Neutrophil (primary cell): Measurements from ENCODE around the gene PTPN3.

Experiments
- H3K27ac ChIP-seq: fragments of 200-600 bp; sonication (generic); 2 replicates; pipeline ENCODE4 v1.5.1; 2016; ENCODE audit warnings: mild to moderate bottlenecking, moderate library complexity
- H3K27me3 ChIP-seq: fragments of 200-600 bp; sonication (generic); 2 replicates; pipeline ENCODE4 v1.6.0; 2016; ENCODE audit warnings: mild to moderate bottlenecking
- H3K36me3 ChIP-seq: fragments of 200-600 bp; sonication (generic); 2 replicates; pipeline ENCODE4 v1.5.1; 2017
- H3K4me1 ChIP-seq, 2 experiments: fragments of 200-600 bp in 1 of 2; sonication (generic) in 1 of 2; 1 replicate in 1 of 2; 2 replicates in 1 of 2; pipeline versions ENCODE4 v1.5.1 to v1.6.1; 2013 to 2016; ENCODE audit warnings: low read depth in 1 of 2, low read length in 1 of 2, mild to moderate bottlenecking in 1 of 2, moderate library complexity in 1 of 2; ENCODE audit not compliant: control insufficient read depth in 1 of 2, insufficient read depth in 1 of 2
- H3K4me3 ChIP-seq, 2 experiments: fragments of 200-600 bp in 1 of 2; sonication (generic) in 1 of 2; 1 replicate in 1 of 2; 2 replicates in 1 of 2; pipeline ENCODE4 v1.5.1; 2013 to 2016; ENCODE audit warnings: low read depth in 1 of 2, low read length in 1 of 2, mild to moderate bottlenecking in 1 of 2, moderate library complexity in 1 of 2
- H3K9me3 ChIP-seq: fragments of 200-600 bp; sonication (generic); 2 replicates; pipeline ENCODE4 v1.5.1; 2016
- TF ChIP-seq, protein P1 (sequence below): fragments of 200-600 bp; sonication (generic); IDR thresholded peaks from 2 replicates; pipeline ENCODE4 v1.5.1; 2016; ENCODE audit warnings: antibody characterized with exemption

Gene PTPN3

DNA sequence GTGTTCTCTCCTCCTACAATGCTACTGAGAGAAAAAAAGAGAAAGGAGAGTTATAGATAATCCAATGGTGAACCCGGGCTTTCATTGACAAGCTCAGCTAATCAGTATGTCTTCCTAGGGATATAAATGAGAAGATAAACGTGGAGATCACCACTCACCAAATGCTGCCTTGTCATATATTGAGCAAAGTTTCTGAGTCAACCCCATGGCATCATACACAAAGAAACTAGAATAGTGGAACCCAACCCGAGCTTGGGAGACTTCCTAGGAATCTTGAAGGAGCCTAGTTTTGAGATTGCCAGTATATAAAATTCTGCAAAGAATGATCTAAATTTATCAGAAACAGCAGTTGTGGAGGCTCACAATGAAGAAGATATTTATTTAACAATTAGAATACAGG, 47.8 kb downstream of the PTPN3 start:
- H3K4me3 ChIP-seq = no peak overlapping the region
- TF ChIP-seq, protein P1, sequence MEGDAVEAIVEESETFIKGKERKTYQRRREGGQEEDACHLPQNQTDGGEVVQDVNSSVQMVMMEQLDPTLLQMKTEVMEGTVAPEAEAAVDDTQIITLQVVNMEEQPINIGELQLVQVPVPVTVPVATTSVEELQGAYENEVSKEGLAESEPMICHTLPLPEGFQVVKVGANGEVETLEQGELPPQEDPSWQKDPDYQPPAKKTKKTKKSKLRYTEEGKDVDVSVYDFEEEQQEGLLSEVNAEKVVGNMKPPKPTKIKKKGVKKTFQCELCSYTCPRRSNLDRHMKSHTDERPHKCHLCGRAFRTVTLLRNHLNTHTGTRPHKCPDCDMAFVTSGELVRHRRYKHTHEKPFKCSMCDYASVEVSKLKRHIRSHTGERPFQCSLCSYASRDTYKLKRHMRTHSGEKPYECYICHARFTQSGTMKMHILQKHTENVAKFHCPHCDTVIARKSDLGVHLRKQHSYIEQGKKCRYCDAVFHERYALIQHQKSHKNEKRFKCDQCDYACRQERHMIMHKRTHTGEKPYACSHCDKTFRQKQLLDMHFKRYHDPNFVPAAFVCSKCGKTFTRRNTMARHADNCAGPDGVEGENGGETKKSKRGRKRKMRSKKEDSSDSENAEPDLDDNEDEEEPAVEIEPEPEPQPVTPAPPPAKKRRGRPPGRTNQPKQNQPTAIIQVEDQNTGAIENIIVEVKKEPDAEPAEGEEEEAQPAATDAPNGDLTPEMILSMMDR = no peak
- H3K27ac ChIP-seq = no peak overlapping the region
- no peaks in the 10 kb centered on the region for H3K36me3 ChIP-seq
- no peaks in the 10 kb centered on the region for H3K4me1 ChIP-seq
- peaks cover 85% of the 10 kb centered on the region for H3K27me3 ChIP-seq
- H3K9me3 ChIP-seq = no peaks in the 10 kb centered on the region

DNA sequence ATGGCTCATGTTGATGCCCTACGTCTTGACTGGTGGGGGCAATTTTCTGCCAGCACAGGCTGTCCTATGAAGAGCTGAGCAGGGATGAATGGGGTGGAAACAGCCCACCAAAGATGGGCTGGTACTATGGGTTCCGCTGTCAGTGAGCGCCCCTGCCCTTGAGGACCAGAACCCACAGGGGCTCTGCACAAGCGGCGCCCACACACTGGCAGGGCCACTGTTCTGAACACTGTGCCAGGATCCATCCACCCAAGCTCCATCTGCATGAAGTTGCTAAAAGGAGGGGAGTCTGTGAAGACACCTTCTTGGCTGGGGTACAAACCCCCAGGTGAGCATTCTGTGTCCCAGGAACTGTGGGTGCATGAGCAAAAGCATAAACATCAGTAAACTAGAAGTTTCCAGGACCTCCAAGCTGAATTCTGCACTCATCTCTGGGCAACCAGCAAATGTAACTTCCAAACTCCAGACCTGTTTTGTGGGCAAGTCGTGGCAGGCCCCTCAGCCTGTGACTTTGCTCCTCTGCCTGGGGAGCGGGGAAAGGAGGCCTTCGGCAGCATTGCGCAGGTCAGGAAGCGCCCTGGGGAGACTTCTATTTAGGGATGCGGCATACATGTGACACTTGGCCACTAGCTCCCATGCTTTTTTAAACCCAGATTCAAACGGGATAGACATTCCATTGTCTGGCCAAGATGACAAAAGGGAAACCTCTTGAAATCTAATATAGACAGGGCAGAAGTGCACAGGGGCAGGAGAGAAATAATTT, 48.9 kb downstream of the PTPN3 start:
- TF ChIP-seq, protein P1 = no peak
- no peak overlapping the region for H3K4me3 ChIP-seq

DNA sequence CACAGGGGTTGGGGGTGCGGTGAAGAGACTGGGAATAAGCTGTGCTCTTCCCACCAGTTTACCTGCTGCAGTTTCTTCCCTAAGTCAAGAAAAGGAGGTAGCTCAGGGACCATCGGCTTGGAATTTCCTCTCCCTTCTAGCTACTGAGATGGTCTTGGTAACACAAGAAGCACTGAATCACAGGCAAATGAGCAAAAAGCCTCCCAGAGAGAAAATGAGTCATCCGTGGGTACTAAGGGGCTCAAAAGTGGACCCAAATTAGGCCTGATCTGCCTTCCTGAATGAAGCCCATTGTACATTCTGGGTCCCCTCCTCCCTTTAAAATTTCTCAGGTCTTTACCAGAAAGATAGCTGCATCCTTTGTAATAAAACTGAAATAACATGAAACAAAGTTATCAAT, 49.9 kb downstream of the PTPN3 start:
- TF ChIP-seq, protein P1 = no peak
- H3K27ac ChIP-seq = no peak overlapping the region
- peaks cover 78% of the 10 kb centered on the region for H3K27me3 ChIP-seq
- H3K36me3 ChIP-seq = no peaks in the 10 kb centered on the region
- H3K4me3 ChIP-seq = no peak overlapping the region
- H3K9me3 ChIP-seq = no peaks in the 10 kb centered on the region
- H3K4me1 ChIP-seq = no peaks in the 10 kb centered on the region

More for the DNA sequence above, 48.9 kb downstream of the PTPN3 start:
- H3K36me3 ChIP-seq = no peaks in the 10 kb centered on the region
- H3K27me3 ChIP-seq = peaks cover 81% of the 10 kb centered on the region
- no peaks in the 10 kb centered on the region for H3K4me1 ChIP-seq
- H3K27ac ChIP-seq = no peak overlapping the region
- no peaks in the 10 kb centered on the region for H3K9me3 ChIP-seq

DNA sequence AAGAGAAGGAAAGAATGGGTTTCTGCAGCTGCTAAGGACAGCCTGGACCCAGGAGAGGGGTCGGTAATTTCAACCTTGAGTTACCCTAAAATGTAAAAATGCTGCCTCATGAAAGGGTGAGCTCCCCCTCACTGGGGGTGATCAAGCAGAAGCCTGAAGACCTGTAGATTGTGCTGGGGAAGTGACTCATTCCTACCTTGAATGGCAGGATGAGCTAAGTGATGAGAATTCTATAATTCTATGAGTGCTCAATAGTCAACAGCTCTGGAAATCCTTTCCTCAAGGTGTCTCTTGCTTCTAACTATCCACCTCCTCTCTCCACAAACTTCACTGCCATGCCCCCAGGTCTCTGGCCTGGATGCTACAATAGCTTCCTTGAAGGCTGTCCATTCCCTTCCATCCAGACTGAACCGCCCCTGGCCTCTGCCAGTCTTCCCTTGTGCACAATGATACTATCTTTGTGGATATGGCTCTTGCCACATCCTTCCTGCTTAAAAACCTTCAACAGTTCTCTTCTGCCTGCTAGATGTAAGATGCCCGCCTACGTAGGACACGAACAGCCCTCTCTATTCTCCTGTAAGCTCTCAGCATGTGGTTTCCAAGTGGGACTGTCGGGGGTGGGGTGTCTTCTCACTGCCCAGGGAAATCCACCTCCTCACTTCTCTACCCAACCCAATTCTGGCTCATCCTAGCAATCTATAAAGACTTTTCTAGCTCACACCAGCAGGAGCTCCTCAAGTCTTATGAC, 50.6 kb downstream of the PTPN3 start:
- H3K4me3 ChIP-seq = no peak overlapping the region
- no peak overlapping the region for H3K27ac ChIP-seq
- no peaks in the 10 kb centered on the region for H3K4me1 ChIP-seq
- no peaks in the 10 kb centered on the region for H3K9me3 ChIP-seq
- TF ChIP-seq, protein P1 = no peak
- H3K27me3 ChIP-seq = peaks cover 75% of the 10 kb centered on the region
- H3K36me3 ChIP-seq = no peaks in the 10 kb centered on the region

DNA sequence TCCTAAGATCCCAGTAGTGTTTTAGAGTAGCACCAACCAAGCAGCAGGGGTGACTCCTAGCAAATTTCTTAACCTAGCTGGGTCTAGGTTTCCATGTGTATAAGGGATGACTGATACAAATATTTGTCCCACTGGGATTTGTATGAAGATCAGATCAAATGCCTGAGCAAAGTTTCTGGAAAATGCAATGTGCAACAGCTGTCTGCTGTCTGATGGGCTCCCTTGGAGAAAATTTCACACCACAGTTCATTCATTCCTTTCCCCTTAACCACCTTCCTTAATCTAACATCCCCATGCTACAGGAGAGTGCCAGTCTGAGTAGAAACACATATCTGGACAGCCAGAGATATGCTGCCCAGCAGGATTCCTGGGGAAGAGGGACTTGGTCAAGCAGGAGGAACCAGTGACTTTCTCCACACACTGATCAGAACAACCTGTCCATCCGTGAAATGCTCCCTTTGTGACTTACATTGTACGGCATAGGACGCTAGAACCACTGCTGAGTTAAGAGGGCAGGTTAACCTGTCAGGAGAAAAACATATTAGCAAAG, 53.3 kb downstream of the PTPN3 start:
- Histone ChIP-seq H3K27me3 (peaks cover 80% of the 10 kb centered on the region), H3K27ac (no peak overlapping the region), H3K36me3 (no peaks in the 10 kb centered on the region), H3K4me1 (no peaks in the 10 kb centered on the region), H3K9me3 (no peaks in the 10 kb centered on the region), H3K4me3 (no peak overlapping the region)
- TF ChIP-seq, protein P1 = no peak
